ENCODE results near the gene ATP5PB.

The ATP5PB gene

GRCh38 chr1:111449703-111450017 lies 396 bp downstream of the ATP5PB start:
- peak overlapping the region; percentile 88 for H3K4me3 ChIP-seq (ENCODE audit: low read depth, low read length)
- TF ChIP-seq MAX (IDR thresholded peaks at IDR 0.05; ENCODE audit: low read depth, low read length) (no peak), POLR2A (IDR thresholded peaks at IDR 0.05; ENCODE audit: extremely low read depth, insufficient read length) (no peak), MYC (IDR thresholded peaks at IDR 0.05; ENCODE audit: low read depth, low read length) (no peak), CTCF (IDR thresholded peaks at IDR 0.05; ENCODE audit: low read depth, low read length) (no peak)
- no peak for DNase-seq (ENCODE audit: low read depth)

GRCh38 chr1:111450185-111450584 lies 921 bp downstream of the ATP5PB start:
- TF ChIP-seq MAX (IDR thresholded peaks at IDR 0.05; ENCODE audit: low read depth, low read length) = no peak
- TF ChIP-seq CTCF (IDR thresholded peaks at IDR 0.05; ENCODE audit: low read depth, low read length) = no peak
- no peak for TF ChIP-seq POLR2A (IDR thresholded peaks at IDR 0.05; ENCODE audit: extremely low read depth, insufficient read length)
- no peak for TF ChIP-seq MYC (IDR thresholded peaks at IDR 0.05; ENCODE audit: low read depth, low read length)
- DNase-seq (ENCODE audit: low read depth) = no peak
- H3K4me3 ChIP-seq (ENCODE audit: low read depth, low read length) = peak overlapping the region; percentile 88

DNA sequence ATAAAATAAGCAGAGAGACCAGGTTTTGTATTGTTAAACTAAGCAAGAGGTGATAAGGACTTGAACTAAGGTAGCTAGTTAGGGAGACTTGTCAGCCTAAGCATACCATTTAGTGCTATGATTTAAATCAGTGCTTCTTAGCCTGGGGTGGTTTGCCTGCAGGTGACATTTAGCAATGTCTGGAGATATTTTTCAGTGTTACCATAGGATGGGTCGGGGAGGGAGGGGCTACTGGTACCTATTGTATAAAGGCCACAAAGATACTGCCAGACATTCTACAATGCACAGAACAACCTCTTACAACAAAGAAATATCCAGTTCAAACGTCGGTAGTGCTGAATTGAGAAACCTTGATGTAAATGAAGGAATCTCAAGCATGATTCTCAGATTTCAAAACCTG lies 3.3 kb downstream of the ATP5PB start:
- TF ChIP-seq CTCF (IDR thresholded peaks at IDR 0.05; ENCODE audit: low read depth, low read length) = no peak
- TF ChIP-seq MAX (IDR thresholded peaks at IDR 0.05; ENCODE audit: low read depth, low read length) = no peak
- TF ChIP-seq POLR2A (IDR thresholded peaks at IDR 0.05; ENCODE audit: extremely low read depth, insufficient read length) = no peak
- no peak for TF ChIP-seq MYC (IDR thresholded peaks at IDR 0.05; ENCODE audit: low read depth, low read length)
- no peak overlapping the region for H3K4me3 ChIP-seq (ENCODE audit: low read depth, low read length)

GRCh38 chr1:111453706-111454105 lies 4.4 kb downstream of the ATP5PB start:
- TF ChIP-seq CTCF (IDR thresholded peaks at IDR 0.05; ENCODE audit: low read depth, low read length) = no peak
- no peak for TF ChIP-seq POLR2A (IDR thresholded peaks at IDR 0.05; ENCODE audit: extremely low read depth, insufficient read length)
- TF ChIP-seq MAX (IDR thresholded peaks at IDR 0.05; ENCODE audit: low read depth, low read length) = no peak
- no peak for TF ChIP-seq MYC (IDR thresholded peaks at IDR 0.05; ENCODE audit: low read depth, low read length)
- no peak for DNase-seq (ENCODE audit: low read depth)
- no peak overlapping the region for H3K4me3 ChIP-seq (ENCODE audit: low read depth, low read length)

More for the DNA sequence above, 3.3 kb downstream of the ATP5PB start:
- DNase-seq (ENCODE audit: low read depth) = no peak

GRCh38 chr1:111454859-111455641 lies 5.8 kb downstream of the ATP5PB start:
- no peak for DNase-seq (ENCODE audit: low read depth)
- TF ChIP-seq MAX (IDR thresholded peaks at IDR 0.05; ENCODE audit: low read depth, low read length) = no peak
- no peak for TF ChIP-seq MYC (IDR thresholded peaks at IDR 0.05; ENCODE audit: low read depth, low read length)
- no peak for TF ChIP-seq POLR2A (IDR thresholded peaks at IDR 0.05; ENCODE audit: extremely low read depth, insufficient read length)
- no peak for TF ChIP-seq CTCF (IDR thresholded peaks at IDR 0.05; ENCODE audit: low read depth, low read length)
- no peak overlapping the region for H3K4me3 ChIP-seq (ENCODE audit: low read depth, low read length)

All from NB4 (cell line).